ENCODE results near the gene UBXN7. TPM values are rescaled to one million over a fixed set of nuclear protein-coding genes. Genes with fewer than 3 reads are reported as not detected.

Gene UBXN7
- total RNA-seq, 2 experiments from 2014 or later = 62.2 to 62.6 TPM

- Mint-ChIP-seq H3K27me3 (peaks cover 2% of the 10 kb centered on the region), H3K36me3 (no peaks in the 10 kb centered on the region), H3K4me3 (no peak overlapping the region), H3K9me3 (no peaks in the 10 kb centered on the region), H3K4me1 (no peaks in the 10 kb centered on the region), H3K27ac (no peak overlapping the region)
- POLR2A ChIA-PET = no interaction called here
- no peak for DNase-seq
- ATAC-seq (ENCODE audit: low read depth) = no peak
These were observed 93.2 kb downstream of the UBXN7 start for GRCh38 chr3:196339044-196339443.

- Mint-ChIP-seq H3K27me3 (peaks cover 2% of the 10 kb centered on the region), H3K27ac (no peak overlapping the region), H3K4me3 (no peak overlapping the region), H3K9me3 (no peaks in the 10 kb centered on the region), H3K36me3 (no peaks in the 10 kb centered on the region), H3K4me1 (no peaks in the 10 kb centered on the region)
- no peak for ATAC-seq (ENCODE audit: low read depth)
- DNase-seq = no peak
- POLR2A ChIA-PET = interaction anchor here (0.6 kb wide), 1 partner anchor 8 kb away, joined by 7 read pairs; no protein-coding TSS in a partner anchor
These were observed 95.7 kb downstream of the UBXN7 start for GRCh38 chr3:196336319-196337145.

- POLR2A ChIA-PET = no interaction called here
- DNase-seq (no peak), ATAC-seq (ENCODE audit: low read depth) (no peak)
- no peaks in the 10 kb centered on the region for H3K36me3 Mint-ChIP-seq
- peaks cover 2% of the 10 kb centered on the region for H3K27me3 Mint-ChIP-seq
- H3K9me3 Mint-ChIP-seq = no peaks in the 10 kb centered on the region
- H3K4me1 Mint-ChIP-seq = no peaks in the 10 kb centered on the region
- H3K27ac Mint-ChIP-seq = no peak overlapping the region
- H3K4me3 Mint-ChIP-seq = no peak overlapping the region
These were observed 96.7 kb downstream of the UBXN7 start for GRCh38 chr3:196335503-196335948.

- POLR2A ChIA-PET = no interaction called here
- no peaks in the 10 kb centered on the region for H3K9me3 Mint-ChIP-seq
- H3K27ac Mint-ChIP-seq = no peak overlapping the region
- H3K36me3 Mint-ChIP-seq = no peaks in the 10 kb centered on the region
- no peak for DNase-seq
- peaks cover 7% of the 10 kb centered on the region for H3K27me3 Mint-ChIP-seq
- no peak overlapping the region for H3K4me3 Mint-ChIP-seq
- H3K4me1 Mint-ChIP-seq = no peaks in the 10 kb centered on the region
- ATAC-seq (ENCODE audit: low read depth) = no peak
These were observed 97.2 kb downstream of the UBXN7 start for GRCh38 chr3:196334982-196335381.

- Mint-ChIP-seq H3K4me1 (no peaks in the 10 kb centered on the region), H3K36me3 (no peaks in the 10 kb centered on the region), H3K9me3 (no peaks in the 10 kb centered on the region), H3K27ac (no peak overlapping the region), H3K27me3 (peaks cover 13% of the 10 kb centered on the region), H3K4me3 (no peak overlapping the region)
- DNase-seq = no peak
- POLR2A ChIA-PET = interaction anchor here (0.7 kb wide), 1 partner anchor 176 kb away, joined by 3 read pairs; no protein-coding TSS in a partner anchor
- no peak for ATAC-seq (ENCODE audit: low read depth)
These were observed 100.1 kb downstream of the UBXN7 start for GRCh38 chr3:196332168-196332567.

- no peak overlapping the region for H3K27ac Mint-ChIP-seq
- H3K4me1 Mint-ChIP-seq = no peaks in the 10 kb centered on the region
- no peak for ATAC-seq (ENCODE audit: low read depth)
- no peak for DNase-seq
- no peaks in the 10 kb centered on the region for H3K9me3 Mint-ChIP-seq
- peaks cover 10% of the 10 kb centered on the region for H3K27me3 Mint-ChIP-seq
- no peak overlapping the region for H3K4me3 Mint-ChIP-seq
- no peaks in the 10 kb centered on the region for H3K36me3 Mint-ChIP-seq
- POLR2A ChIA-PET = interaction anchor here (1.0 kb wide), 1 partner anchor 10 kb away, joined by 4 read pairs; the partner anchor contains the start of gene DYNLT2B
These were observed 104.8 kb downstream of the UBXN7 start for GRCh38 chr3:196327405-196327804.

GRCh38 chr3:196326936-196327335 is 105.3 kb downstream of the UBXN7 start:
- Mint-ChIP-seq H3K27ac (no peak overlapping the region), H3K9me3 (no peaks in the 10 kb centered on the region)
- POLR2A ChIA-PET = interaction anchor here (1.0 kb wide), 1 partner anchor 9 kb away, joined by 4 read pairs; the partner anchor contains the start of gene DYNLT2B

GRCh38 chr3:196323691-196324090 is 108.5 kb downstream of the UBXN7 start:
- Mint-ChIP-seq H3K27ac (no peak overlapping the region), H3K4me1 (peaks cover 1% of the 10 kb centered on the region), H3K36me3 (peaks cover 1% of the 10 kb centered on the region), H3K9me3 (no peaks in the 10 kb centered on the region), H3K4me3 (no peak overlapping the region), H3K27me3 (peaks cover 4% of the 10 kb centered on the region)
- POLR2A ChIA-PET = no interaction called here
- DNase-seq = no peak
- ATAC-seq (ENCODE audit: low read depth) = no peak

More at GRCh38 chr3:196326936-196327335, 105.3 kb downstream of the UBXN7 start:
- Mint-ChIP-seq H3K27me3 (peaks cover 10% of the 10 kb centered on the region), H3K36me3 (no peaks in the 10 kb centered on the region), H3K4me1 (no peaks in the 10 kb centered on the region), H3K4me3 (no peak overlapping the region)
- DNase-seq = no peak
- ATAC-seq (ENCODE audit: low read depth) = no peak

- ATAC-seq (ENCODE audit: low read depth) (no peak), DNase-seq (no peak)
- POLR2A ChIA-PET = no interaction called here
- Mint-ChIP-seq H3K9me3 (no peaks in the 10 kb centered on the region), H3K4me3 (no peak overlapping the region), H3K27me3 (peaks cover 4% of the 10 kb centered on the region), H3K27ac (no peak overlapping the region), H3K4me1 (peaks cover 1% of the 10 kb centered on the region), H3K36me3 (peaks cover 1% of the 10 kb centered on the region)
These were observed 109.2 kb downstream of the UBXN7 start for GRCh38 chr3:196323016-196323415.

- POLR2A ChIA-PET = no interaction called here
- Mint-ChIP-seq H3K4me3 (no peak overlapping the region), H3K36me3 (peaks cover 1% of the 10 kb centered on the region), H3K4me1 (peaks cover 5% of the 10 kb centered on the region), H3K27me3 (no peaks in the 10 kb centered on the region), H3K9me3 (no peaks in the 10 kb centered on the region), H3K27ac (no peak overlapping the region)
- DNase-seq (no peak), ATAC-seq (ENCODE audit: low read depth) (no peak)
These were observed 111.1 kb downstream of the UBXN7 start for GRCh38 chr3:196321162-196321561.

- H3K36me3 Mint-ChIP-seq = peaks cover 1% of the 10 kb centered on the region
- H3K9me3 Mint-ChIP-seq = no peaks in the 10 kb centered on the region
- H3K27me3 Mint-ChIP-seq = no peaks in the 10 kb centered on the region
- ATAC-seq (ENCODE audit: low read depth) = no peak
- POLR2A ChIA-PET = interaction anchor here (0.9 kb wide), 1 partner anchor 39 kb away, joined by 3 read pairs; no protein-coding TSS in a partner anchor
- peaks cover 5% of the 10 kb centered on the region for H3K4me1 Mint-ChIP-seq
- H3K4me3 Mint-ChIP-seq = no peak overlapping the region
- H3K27ac Mint-ChIP-seq = no peak overlapping the region
- no peak for DNase-seq
These were observed 112.1 kb downstream of the UBXN7 start for GRCh38 chr3:196320137-196320536.

GRCh38 chr3:196317687-196318467 is 114.3 kb downstream of the UBXN7 start, which contains the start of gene DYNLT2B:
Gene DYNLT2B, minus strand, starts transcription at chr3:196318240. Its CDS starts 88 bp downstream, at chr3:196318152.
- Mint-ChIP-seq H3K27me3 (no peaks in the 10 kb centered on the region), H3K36me3 (peaks cover 1% of the 10 kb centered on the region), H3K4me1 (peaks cover 6% of the 10 kb centered on the region), H3K9me3 (no peaks in the 10 kb centered on the region), H3K4me3 (peak within 1 kb of the TSS; percentile 93), H3K27ac (peak within 1 kb of the TSS; percentile 97)
- peak; percentile 88 for ATAC-seq (ENCODE audit: low read depth)
- POLR2A ChIA-PET = interaction anchor here (0.5 to 3.1 kb wide), 25 partner anchors 9 to 624 kb away, joined by 3 to 26 read pairs (median 5); partner anchors contain the start of genes CEP19, FBXO45, NCBP2 and PCYT1A
- DNase-seq = peak; percentile 92
